IPS-11a (cell line): ENCODE data around the gene SH3PXD2B.

Source experiments
- H3K4me3 ChIP-seq: one replicate; pipeline ENCODE4 v1.5.1; 2013; ENCODE audit warnings: low read depth, low read length, control low read depth

Gene SH3PXD2B

GRCh38 chr5:172280929-172281328, 173.4 kb downstream of the SH3PXD2B start:
- H3K4me3 ChIP-seq: no peak overlapping the region

GRCh38 chr5:172280317-172280716, 174.0 kb downstream of the SH3PXD2B start:
- H3K4me3 ChIP-seq: no peak overlapping the region

GRCh38 chr5:172278356-172278755, 176.0 kb downstream of the SH3PXD2B start:
- H3K4me3 ChIP-seq: no peak overlapping the region

- H3K4me3 ChIP-seq: no peak overlapping the region
Measured at GRCh38 chr5:172276214-172276613, 178.1 kb downstream of the SH3PXD2B start.
